Endothelial cell of umbilical vein (primary cell): ENCODE data around the gene CASKIN1. TPM values are rescaled to one million over a fixed set of nuclear protein-coding genes. Genes with fewer than 3 reads are reported as not detected.

Experiments
- BruUV-seq: library from RNA; stranded (reverse); fragments of 400-500 nt; replicated peaks from 2 replicates; lab custom pipeline; 2021; lab: Mats Ljungman, UMichigan
- CTCF ChIA-PET: fragments of 300-600, 350-600 bp; sonication (Branson Sonifier 250); formaldehyde crosslinking; loops from one replicate; lab custom pipeline; 2021; ENCODE audit warnings: antibody characterized with exemption, inconsistent platforms; lab: Charles Lee
- POLR2A ChIA-PET: fragments of 300-600, 350-600 bp; sonication (Branson Sonifier 250); formaldehyde crosslinking; loops from one replicate; lab custom pipeline; 2021; ENCODE audit warnings: antibody characterized with exemption, inconsistent platforms; lab: Charles Lee
- DNase-seq: peaks from one replicate; pipeline ENCODE4 v3.0.0-alpha.2; 2011; ENCODE audit warnings: low read depth, low spot score
- FAIRE-seq: peaks from 2 replicates; lab custom pipeline; 2011; peaks lifted over from hg19 to GRCh38; lab: Jason Lieb, UNC
- H2AFZ ChIP-seq: 2 replicates; pipeline ENCODE4 v1.6.0; 2012; ENCODE audit warnings: low read depth, low read length, control low read depth, inconsistent platforms
- H3K27ac ChIP-seq: 2 replicates; pipeline ENCODE4 v1.5.1; 2011; ENCODE audit warnings: low read depth, mild to moderate bottlenecking, control low read depth, low read length, moderate library complexity; ENCODE audit not compliant: insufficient read depth
- H3K27me3 ChIP-seq, 2 experiments: 2 replicates each; pipeline versions ENCODE4 v1.6.0 to v1.6.1; 2011; ENCODE audit warnings: low read length in 2 of 2, mixed read lengths in 1 of 2; ENCODE audit not compliant: control insufficient read depth in 2 of 2, insufficient read depth in 2 of 2
- H3K36me3 ChIP-seq, 2 experiments: 2 replicates in 1 of 2; 3 replicates in 1 of 2; pipeline ENCODE4 v1.5.1; 2011; ENCODE audit warnings: low read length in 2 of 2, mild to moderate bottlenecking in 1 of 2, moderate library complexity in 1 of 2; ENCODE audit not compliant: control insufficient read depth in 2 of 2, insufficient read depth in 2 of 2; ENCODE audit errors: extremely low read depth in 1 of 2
- H3K4me1 ChIP-seq: 3 replicates; pipeline ENCODE4 v1.5.1; 2011; ENCODE audit warnings: mild to moderate bottlenecking, low read length; ENCODE audit not compliant: control insufficient read depth, insufficient read depth; ENCODE audit errors: extremely low read depth
- H3K4me2 ChIP-seq: 2 replicates; pipeline ENCODE4 v1.6.1; 2011; ENCODE audit warnings: low read length, control low read depth, mixed read lengths; ENCODE audit not compliant: insufficient read depth
- H3K4me3 ChIP-seq, 3 experiments: fragments of 200-600 bp in 1 of 3; sonication (generic), shearing (Covaris generic) in 1 of 3; replicated peaks in 1 of 3; 2 replicates each; pipeline ENCODE4 v1.5.1; 2011 to 2016; ENCODE audit warnings: control low read depth in 3 of 3, low read length in 3 of 3, mild to moderate bottlenecking in 2 of 3, inconsistent platforms in 1 of 3, low read depth in 1 of 3, moderate library complexity in 1 of 3; ENCODE audit not compliant: insufficient read depth in 1 of 3
- H3K79me2 ChIP-seq: 2 replicates; pipeline ENCODE4 v1.6.0; 2012; ENCODE audit warnings: low read length, inconsistent platforms; ENCODE audit not compliant: control insufficient read depth, insufficient read depth
- H3K9ac ChIP-seq: replicated peaks from 2 replicates; pipeline ENCODE3; 2011; ENCODE audit warnings: low read length, control low read depth; ENCODE audit not compliant: insufficient read depth; ENCODE audit errors: extremely low read depth
- H3K9me1 ChIP-seq: replicated peaks from 3 replicates; pipeline ENCODE4 v1.6.0; 2011; ENCODE audit warnings: mild to moderate bottlenecking, low read length; ENCODE audit not compliant: control insufficient read depth, insufficient read depth; ENCODE audit errors: extremely low read depth
- H3K9me3 ChIP-seq: replicated peaks from 2 replicates; pipeline ENCODE4 v1.5.1; 2012; ENCODE audit warnings: low read length, inconsistent platforms; ENCODE audit not compliant: control insufficient read depth, insufficient read depth
- H4K20me1 ChIP-seq: replicated peaks from 2 replicates; pipeline ENCODE3; 2011; ENCODE audit warnings: mild to moderate bottlenecking, low read length; ENCODE audit not compliant: control insufficient read depth, insufficient read depth; ENCODE audit errors: extremely low read depth
- CTCF ChIP-seq, 2 donors: IDR thresholded peaks; 1 replicate in 1 of 2; 2 replicates in 1 of 2; pipeline ENCODE4 v1.5.1; 2011; ENCODE audit warnings: low read length in 2 of 2, mild to moderate bottlenecking in 2 of 2, moderate library complexity in 2 of 2, control low read depth in 1 of 2, inconsistent platforms in 1 of 2, low read depth in 1 of 2; ENCODE audit not compliant: insufficient read depth in 1 of 2; ENCODE audit errors: extremely low read depth in 1 of 2
- EZH2 ChIP-seq: IDR thresholded peaks from 2 replicates; pipeline ENCODE4 v1.6.1; 2012; ENCODE audit warnings: borderline replicate concordance, low read depth, mild to moderate bottlenecking, moderate library complexity, low read length, inconsistent platforms; ENCODE audit not compliant: severe bottlenecking
- FOS ChIP-seq: IDR thresholded peaks from 2 replicates; pipeline ENCODE4 v1.6.1; 2011; ENCODE audit warnings: mild to moderate bottlenecking, low read length, moderate library complexity, borderline replicate concordance; ENCODE audit not compliant: insufficient read depth
- GATA2 ChIP-seq: IDR thresholded peaks from 2 replicates; pipeline ENCODE4 v1.7.0; 2011; ENCODE audit warnings: low read depth, mild to moderate bottlenecking, moderate library complexity, mixed read lengths, low read length; ENCODE audit not compliant: insufficient read length, insufficient read depth
- JUN ChIP-seq: IDR thresholded peaks from 2 replicates; pipeline ENCODE4 v1.6.1; 2011; ENCODE audit warnings: borderline replicate concordance, low read depth; ENCODE audit not compliant: insufficient read length, insufficient read depth
- MAX ChIP-seq: IDR thresholded peaks from 2 replicates; pipeline ENCODE4 v1.6.1; 2011; ENCODE audit not compliant: insufficient read depth, insufficient read length
- MYC ChIP-seq: IDR thresholded peaks from one replicate; pipeline ENCODE4 v1.6.1; 2011; ENCODE audit warnings: mild to moderate bottlenecking, low read depth, low read length
- POLR2A ChIP-seq: IDR thresholded peaks from 2 replicates; pipeline ENCODE4 v1.6.1; 2012; ENCODE audit warnings: low read depth, mild to moderate bottlenecking, control low read depth, low read length
- POLR2AphosphoS5 ChIP-seq: IDR thresholded peaks from 2 replicates; pipeline ENCODE4 v1.6.1; 2012; ENCODE audit warnings: low read depth, mild to moderate bottlenecking, control low read depth, low read length, moderate library complexity; ENCODE audit not compliant: insufficient read depth
- dilution Hi-C: fragments of 300-500 bp; cut with MboI; formaldehyde crosslinking; loops from one replicate; pipeline ENCODE4 v1.15.0; 2019; ENCODE audit warnings: low sequenced_read_pairs; ENCODE audit not compliant: extremely low pct_ligation_motif_present
- intact Hi-C: fragments of 100-400 bp; cut with micrococcal nuclease; formaldehyde crosslinking; loops from one replicate; pipeline ENCODE4 v1.10.0; 2022
- polyA plus RNA-seq, 4 experiments: library from polyadenylated mRNA; depleted of rRNA in 3 of 4; stranded (reverse) in 3 of 4; unstranded in 1 of 4; fragments of >200 nt; gene quantifications; 2 replicates each; pipeline versions ENCODE4 v1.2.1 to v1.2.3, GENCODE V29; 2011 to 2012; ENCODE audit warnings: missing spikeins in 1 of 4
- total RNA-seq: library from RNA; stranded (reverse); gene quantifications from 2 replicates; pipeline ENCODE4 v1.2.3, GENCODE V29; 2021

CASKIN1 gene
- total and polyA plus RNA-seq, 2 donors (not counting 3 experiments of a cell fraction or from before 2014, with no cell fraction given), result 0.11 to 0.58 TPM

GRCh38 chr16:2229632-2230250 lies 33.3 kb upstream of the CASKIN1 start:
- DNase-seq, result no peak
- no TSS peak for BruUV-seq
- no peak for FAIRE-seq
- Histone ChIP-seq H3K9me3 (no peaks in the 10 kb centered on the region), H2AFZ (no peak overlapping the region), H3K36me3 (peaks cover 9 to 44% of the 10 kb centered on the region in 2 experiments), H3K27me3 (no peaks in the 10 kb centered on the region), H3K27ac (no peak overlapping the region), H3K9me1 (no peaks in the 10 kb centered on the region), H3K79me2 (peaks cover 24% of the 10 kb centered on the region), H3K4me1 (no peaks in the 10 kb centered on the region), H3K4me3 (no peak overlapping the region), H4K20me1 (no peaks in the 10 kb centered on the region), H3K4me2 (no peak overlapping the region), H3K9ac (no peak overlapping the region)
- CTCF ChIA-PET, result no interaction called here
- intact Hi-C loops (no loop called here), dilution Hi-C loops (no loop called here)
- no peak for TF ChIP-seq EZH2
- no peak for TF ChIP-seq GATA2
- no peak for TF ChIP-seq FOS
- TF ChIP-seq POLR2A, result no peak
- TF ChIP-seq MAX, result no peak
- TF ChIP-seq JUN, result no peak
- no peak for TF ChIP-seq POLR2AphosphoS5
- TF ChIP-seq CTCF (IDR thresholded peaks at IDR 0.05; ENCODE audit: extremely low read depth in 1 of 2, insufficient read depth in 1 of 2, low read depth in 1 of 2, low read length in 2 of 2), result no peak
- TF ChIP-seq MYC, result no peak
- POLR2A ChIA-PET, result no interaction called here
